ENCODE data around the gene INPP5K. TPM values are rescaled to one million over a fixed set of nuclear protein-coding genes. Genes with fewer than 3 reads are reported as not detected.
"Not testable (repeated sequence)": the region's sequence is repeated elsewhere in the genome, so short reads cannot be mapped to it uniquely, and the experiment has no call there.

INPP5K gene
- total RNA-seq, 2 donors from 2014 or later: 64.9 to 78.1 TPM

DNA sequence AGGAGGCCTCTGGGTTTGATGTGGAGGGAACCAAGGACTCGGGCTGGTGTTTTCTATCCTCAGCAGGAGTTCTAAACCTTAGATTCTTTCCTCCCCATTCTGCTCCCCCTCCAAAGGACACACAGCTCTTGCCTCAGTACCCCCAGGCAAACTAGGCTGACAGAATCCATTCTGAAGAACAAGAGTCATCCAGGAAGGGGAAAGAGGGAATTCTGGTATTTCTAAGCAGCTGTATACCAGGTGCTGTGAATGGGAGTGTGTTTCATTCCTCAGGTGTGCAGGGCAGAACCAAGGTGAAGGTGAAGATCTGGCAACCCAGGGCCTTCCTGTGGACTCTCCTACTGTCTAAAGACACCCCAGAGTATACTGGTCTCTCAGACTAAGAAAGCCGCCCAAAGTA is 4.1 kb downstream of the INPP5K start:
- H3K27me3 ChIP-seq: no peaks in the 10 kb centered on the region
- H3K4me3 ChIP-seq: no peak overlapping the region
- H3K9me3 ChIP-seq: no peaks in the 10 kb centered on the region
- peaks cover 32% of the 10 kb centered on the region for H3K36me3 ChIP-seq
- H3K4me1 ChIP-seq: peaks cover 9 to 88% of the 10 kb centered on the region in 2 donors
- no peak for DNase-seq (ENCODE audit: low spot score)
- H3K27ac ChIP-seq: peak overlapping the region; percentile 76 to 80
- TF ChIP-seq, protein P1, sequence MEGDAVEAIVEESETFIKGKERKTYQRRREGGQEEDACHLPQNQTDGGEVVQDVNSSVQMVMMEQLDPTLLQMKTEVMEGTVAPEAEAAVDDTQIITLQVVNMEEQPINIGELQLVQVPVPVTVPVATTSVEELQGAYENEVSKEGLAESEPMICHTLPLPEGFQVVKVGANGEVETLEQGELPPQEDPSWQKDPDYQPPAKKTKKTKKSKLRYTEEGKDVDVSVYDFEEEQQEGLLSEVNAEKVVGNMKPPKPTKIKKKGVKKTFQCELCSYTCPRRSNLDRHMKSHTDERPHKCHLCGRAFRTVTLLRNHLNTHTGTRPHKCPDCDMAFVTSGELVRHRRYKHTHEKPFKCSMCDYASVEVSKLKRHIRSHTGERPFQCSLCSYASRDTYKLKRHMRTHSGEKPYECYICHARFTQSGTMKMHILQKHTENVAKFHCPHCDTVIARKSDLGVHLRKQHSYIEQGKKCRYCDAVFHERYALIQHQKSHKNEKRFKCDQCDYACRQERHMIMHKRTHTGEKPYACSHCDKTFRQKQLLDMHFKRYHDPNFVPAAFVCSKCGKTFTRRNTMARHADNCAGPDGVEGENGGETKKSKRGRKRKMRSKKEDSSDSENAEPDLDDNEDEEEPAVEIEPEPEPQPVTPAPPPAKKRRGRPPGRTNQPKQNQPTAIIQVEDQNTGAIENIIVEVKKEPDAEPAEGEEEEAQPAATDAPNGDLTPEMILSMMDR (IDR thresholded peaks at IDR 0.05): no peak

DNA sequence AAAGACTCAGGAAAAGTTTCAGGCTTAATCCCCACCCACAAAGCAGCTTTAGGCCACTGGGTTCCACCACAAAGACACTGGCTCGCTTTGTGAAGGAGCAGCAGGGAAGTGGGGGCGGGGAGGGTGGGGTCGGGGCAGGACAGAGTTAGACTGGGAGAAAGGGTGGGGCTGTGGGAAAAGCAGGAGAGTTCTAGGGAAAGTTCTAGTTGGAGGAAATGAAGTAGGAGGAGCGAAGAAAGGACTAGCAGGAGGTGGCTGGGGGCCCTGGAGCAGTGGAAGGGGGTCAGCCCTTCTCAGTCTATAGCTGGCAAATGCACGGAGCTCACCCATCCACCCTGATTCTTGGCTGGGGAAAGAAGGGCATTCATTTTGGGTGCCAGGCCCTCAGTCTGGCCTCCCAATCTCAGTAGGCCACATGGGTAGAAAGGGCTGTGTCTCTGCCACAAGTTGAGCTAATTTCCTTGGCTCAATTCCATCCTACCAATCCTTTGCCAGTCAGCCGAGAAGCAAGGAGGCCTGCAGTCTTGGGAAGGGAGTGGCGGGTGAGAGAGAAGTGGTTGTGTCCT is 4.6 kb downstream of the INPP5K start:
- no peaks in the 10 kb centered on the region for H3K27me3 ChIP-seq
- H3K36me3 ChIP-seq: peaks cover 37% of the 10 kb centered on the region
- TF ChIP-seq, protein P1 (IDR thresholded peaks at IDR 0.05): no peak
- H3K27ac ChIP-seq: peak overlapping the region; percentile 76 to 80
- H3K9me3 ChIP-seq: no peaks in the 10 kb centered on the region
- no peak overlapping the region for H3K4me3 ChIP-seq
- H3K4me1 ChIP-seq: peaks cover 9 to 89% of the 10 kb centered on the region in 2 donors
- no peak for DNase-seq (ENCODE audit: low spot score)

DNA sequence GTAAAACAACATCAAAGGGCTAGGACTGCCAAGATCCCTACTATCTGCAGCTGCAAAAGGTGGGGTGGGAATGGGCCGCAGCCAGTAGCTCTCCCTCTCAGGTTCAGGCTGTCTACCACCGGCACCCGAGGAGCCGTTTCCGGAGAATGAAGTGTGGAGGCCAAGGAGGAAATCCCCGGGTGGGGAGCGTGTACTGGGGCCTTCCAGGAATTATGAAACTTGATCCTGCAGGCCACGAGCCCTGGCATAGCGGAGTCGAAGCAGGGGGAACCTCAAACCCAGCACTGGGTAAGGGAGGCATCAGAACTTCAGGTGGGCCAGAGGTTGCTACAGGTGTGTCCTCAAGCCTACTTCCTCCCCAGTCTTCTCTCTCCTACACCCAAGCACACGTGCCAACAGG is 5.1 kb downstream of the INPP5K start:
- DNase-seq (ENCODE audit: low spot score): no peak
- peaks cover 40% of the 10 kb centered on the region for H3K36me3 ChIP-seq

DNA sequence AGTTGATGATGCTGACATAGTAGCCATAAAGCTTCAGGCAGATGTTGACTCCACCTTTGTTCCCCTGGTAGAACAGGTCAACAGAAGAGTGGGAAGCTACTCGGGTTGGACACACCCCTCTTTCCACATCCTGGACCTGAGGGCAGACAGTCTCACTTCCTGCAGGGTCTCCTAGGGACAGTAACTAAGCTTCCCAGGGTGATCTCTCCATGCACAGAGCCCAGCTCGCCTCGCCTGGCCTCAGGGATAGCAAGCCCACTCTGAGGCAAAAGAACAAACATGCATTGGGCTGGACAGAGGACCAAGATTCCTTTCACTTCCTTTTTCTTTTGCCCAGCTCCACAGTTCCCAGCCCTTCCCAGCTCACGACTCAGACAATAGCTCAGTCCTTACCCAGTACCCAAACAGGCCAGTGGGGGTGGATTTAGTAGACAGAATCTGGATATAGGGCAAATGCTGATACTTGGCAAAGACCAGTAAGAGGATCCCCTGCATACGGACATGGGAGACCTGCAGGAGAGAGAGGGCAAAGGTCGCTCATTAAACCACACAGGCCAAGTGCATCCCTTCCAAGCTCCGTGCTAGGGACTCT is 7.0 kb downstream of the INPP5K start:
- H3K4me1 ChIP-seq: peaks cover 0 to 94% of the 10 kb centered on the region in 2 donors

More for the DNA sequence above, 5.1 kb downstream of the INPP5K start:
- TF ChIP-seq, protein P1 (IDR thresholded peaks at IDR 0.05): no peak
- H3K4me1 ChIP-seq: peaks cover 9 to 92% of the 10 kb centered on the region in 2 donors
- no peaks in the 10 kb centered on the region for H3K27me3 ChIP-seq
- H3K9me3 ChIP-seq: no peaks in the 10 kb centered on the region
- no peak overlapping the region for H3K4me3 ChIP-seq
- peak overlapping the region; percentile 76 to 80 for H3K27ac ChIP-seq

DNA sequence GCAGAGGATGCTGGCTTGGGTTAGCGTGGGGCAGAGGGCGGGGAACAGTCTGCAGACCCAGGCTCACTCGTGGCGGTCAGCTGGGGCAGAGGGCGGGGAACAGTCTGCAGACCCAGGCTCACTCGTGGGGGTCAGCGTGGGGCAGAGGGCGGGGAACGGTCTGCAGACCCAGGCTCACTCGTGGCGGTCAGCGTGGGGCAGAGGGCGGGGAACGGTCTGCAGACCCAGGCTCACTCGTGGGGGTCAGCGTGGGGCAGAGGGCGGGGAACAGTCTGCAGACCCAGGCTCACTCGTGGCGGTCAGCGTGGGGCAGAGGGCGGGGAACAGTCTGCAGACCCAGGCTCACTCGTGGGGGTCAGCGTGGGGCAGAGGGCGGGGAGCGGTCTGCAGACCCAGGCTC is 7.7 kb downstream of the INPP5K start:
- H3K27ac ChIP-seq; H3K4me3 ChIP-seq; H3K27me3 ChIP-seq; DNase-seq (ENCODE audit: low spot score); H3K9me3 ChIP-seq: not testable (repeated sequence)
- peaks cover 39% of the 10 kb centered on the region for H3K36me3 ChIP-seq
- peaks cover 0 to 94% of the 10 kb centered on the region in 2 donors for H3K4me1 ChIP-seq

More for the DNA sequence above, 7.0 kb downstream of the INPP5K start:
- no peak for DNase-seq (ENCODE audit: low spot score)
- Histone ChIP-seq H3K27ac (peak overlapping the region in 1 of 2 donors; percentile 7), H3K9me3 (no peaks in the 10 kb centered on the region), H3K36me3 (peaks cover 40% of the 10 kb centered on the region), H3K27me3 (no peaks in the 10 kb centered on the region), H3K4me3 (no peak overlapping the region)
- TF ChIP-seq, protein P1 (IDR thresholded peaks at IDR 0.05): no peak

DNA sequence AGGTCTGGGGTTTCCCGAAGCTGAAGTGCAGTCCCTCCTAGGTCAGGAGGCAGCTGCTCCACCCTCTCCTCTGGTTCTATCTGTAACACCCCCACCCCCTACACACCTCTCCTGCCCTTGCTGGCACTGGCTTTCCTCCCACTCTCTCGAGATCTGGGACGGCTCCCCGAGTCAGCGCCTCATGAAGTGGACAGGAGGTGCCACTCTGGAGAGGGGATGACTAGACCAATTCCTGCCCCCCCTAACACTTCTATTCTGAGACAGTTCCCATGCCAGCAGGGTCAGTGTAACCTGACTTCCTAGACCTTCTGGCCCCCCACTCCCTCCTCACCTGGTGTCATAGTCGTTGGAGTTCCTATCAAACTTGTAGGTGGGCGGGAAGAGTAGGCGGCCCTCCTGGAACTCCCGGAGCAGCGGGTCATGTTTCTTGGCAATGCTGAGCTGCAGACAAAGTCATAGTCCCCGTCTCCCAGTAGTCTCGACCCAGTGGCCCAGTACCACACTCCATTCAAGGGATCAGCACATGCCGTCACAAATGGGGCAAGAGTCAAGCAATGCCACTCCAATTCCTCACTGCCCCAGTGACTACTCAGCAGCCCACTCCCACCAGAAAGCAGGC is 9.7 kb downstream of the INPP5K start:
- DNase-seq (ENCODE audit: low spot score): no peak
- H3K4me1 ChIP-seq: peaks cover 0 to 77% of the 10 kb centered on the region in 2 donors
- peak overlapping the region; percentile 81 to 84 for H3K27ac ChIP-seq
- no peak overlapping the region for H3K4me3 ChIP-seq
- H3K9me3 ChIP-seq: no peaks in the 10 kb centered on the region
- peaks cover 30% of the 10 kb centered on the region for H3K36me3 ChIP-seq
- H3K27me3 ChIP-seq: no peaks in the 10 kb centered on the region
- TF ChIP-seq, protein P1 (IDR thresholded peaks at IDR 0.05): no peak
